ENCODE data around the gene STK32B. TPM values are rescaled to one million over a fixed set of nuclear protein-coding genes. Genes with fewer than 3 reads are reported as not detected.

STK32B gene
- total and polyA plus RNA-seq, 11 donors = 0.08 to 2.0 (median 0.25) TPM

GRCh38 chr4:5192678-5193077, 141.4 kb downstream of the STK32B start:
- intact Hi-C loops (cut with DNase I) = no loop called here
- H3K4me1 ChIP-seq = no peaks in the 10 kb centered on the region
- no peaks in the 10 kb centered on the region for H3K9me3 ChIP-seq
- peaks cover 0 to under 1% (median 0%) of the 10 kb centered on the region in 9 donors for H3K27me3 ChIP-seq
- H3K4me3 ChIP-seq = no peak overlapping the region
- ATAC-seq (no peak), DNase-seq (no peak)
- TF ChIP-seq, protein P1, sequence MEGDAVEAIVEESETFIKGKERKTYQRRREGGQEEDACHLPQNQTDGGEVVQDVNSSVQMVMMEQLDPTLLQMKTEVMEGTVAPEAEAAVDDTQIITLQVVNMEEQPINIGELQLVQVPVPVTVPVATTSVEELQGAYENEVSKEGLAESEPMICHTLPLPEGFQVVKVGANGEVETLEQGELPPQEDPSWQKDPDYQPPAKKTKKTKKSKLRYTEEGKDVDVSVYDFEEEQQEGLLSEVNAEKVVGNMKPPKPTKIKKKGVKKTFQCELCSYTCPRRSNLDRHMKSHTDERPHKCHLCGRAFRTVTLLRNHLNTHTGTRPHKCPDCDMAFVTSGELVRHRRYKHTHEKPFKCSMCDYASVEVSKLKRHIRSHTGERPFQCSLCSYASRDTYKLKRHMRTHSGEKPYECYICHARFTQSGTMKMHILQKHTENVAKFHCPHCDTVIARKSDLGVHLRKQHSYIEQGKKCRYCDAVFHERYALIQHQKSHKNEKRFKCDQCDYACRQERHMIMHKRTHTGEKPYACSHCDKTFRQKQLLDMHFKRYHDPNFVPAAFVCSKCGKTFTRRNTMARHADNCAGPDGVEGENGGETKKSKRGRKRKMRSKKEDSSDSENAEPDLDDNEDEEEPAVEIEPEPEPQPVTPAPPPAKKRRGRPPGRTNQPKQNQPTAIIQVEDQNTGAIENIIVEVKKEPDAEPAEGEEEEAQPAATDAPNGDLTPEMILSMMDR (IDR thresholded peaks at IDR 0.05) = no peak
- TF ChIP-seq POLR2A (IDR thresholded peaks at IDR 0.05) = no peak
- WGBS, 4 donors = 80 to 87% (median 81%) methylated on average over 12 of the region's 12 CpGs
- no peak overlapping the region for H3K27ac ChIP-seq
- no peaks in the 10 kb centered on the region for H3K36me3 ChIP-seq

GRCh38 chr4:5198656-5199541, 147.6 kb downstream of the STK32B start:
- TF ChIP-seq POLR2A (IDR thresholded peaks at IDR 0.05) = no peak
- TF ChIP-seq, protein P1 (IDR thresholded peaks at IDR 0.05) = no peak
- DNase-seq (no peak), ATAC-seq (no peak)
- Histone ChIP-seq H3K27me3 (no peaks in the 10 kb centered on the region), H3K4me3 (no peak overlapping the region), H3K4me1 (no peaks in the 10 kb centered on the region), H3K9me3 (no peaks in the 10 kb centered on the region), H3K36me3 (no peaks in the 10 kb centered on the region), H3K27ac (no peak overlapping the region)
- 71 to 77% (median 75%) methylated on average over 7 of the region's 7 CpGs for WGBS, 4 donors
- intact Hi-C loops (cut with DNase I) = no loop called here

DNA sequence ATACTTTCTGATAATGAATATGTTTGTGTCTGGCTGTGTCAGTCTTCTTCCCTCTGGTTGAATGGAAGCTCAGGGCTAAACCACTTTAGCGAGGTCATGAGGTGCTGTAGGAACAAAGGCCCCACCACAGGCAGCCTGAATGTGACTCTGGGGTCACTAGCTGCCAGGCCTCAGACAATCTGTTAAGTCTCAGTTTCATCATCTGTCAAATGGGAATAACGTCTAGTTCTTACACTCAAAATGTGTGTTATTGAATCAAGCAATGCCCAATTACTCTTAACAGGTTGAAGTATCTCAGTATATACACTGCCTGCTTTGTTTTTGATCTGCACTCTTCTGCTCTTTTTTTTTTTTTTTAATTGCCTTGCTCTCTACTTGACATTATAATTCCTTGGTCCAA, 148.6 kb downstream of the STK32B start:
- 46 to 61% (median 54%) methylated on average over 2 of the region's 2 CpGs for WGBS, 4 donors
- no peak overlapping the region for H3K4me3 ChIP-seq

DNA sequence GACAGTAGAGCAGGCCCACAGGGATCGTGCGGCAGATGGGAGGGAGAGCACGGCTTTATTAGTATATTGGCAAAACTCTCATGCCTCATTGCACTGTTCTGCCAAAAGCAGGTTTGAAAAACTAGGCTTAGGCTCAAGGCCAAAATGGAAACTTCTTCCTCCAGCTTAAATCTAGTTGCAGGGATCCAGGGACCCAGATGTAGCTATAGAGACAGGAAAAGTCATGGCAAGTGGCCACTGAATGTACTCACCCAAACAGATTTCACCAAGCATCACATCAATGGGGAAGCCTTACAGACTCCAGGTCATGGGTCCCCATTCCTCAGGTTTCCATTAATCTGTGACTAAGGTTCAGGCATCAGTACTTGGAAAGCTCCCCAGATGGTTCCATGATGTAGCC, 149.2 kb downstream of the STK32B start:
- intact Hi-C loops (cut with DNase I) = no loop called here
- H3K27ac ChIP-seq = no peak overlapping the region
- no peaks in the 10 kb centered on the region for H3K9me3 ChIP-seq
- DNase-seq = no peak
- no peak overlapping the region for H3K4me3 ChIP-seq
- no peaks in the 10 kb centered on the region for H3K36me3 ChIP-seq
- no peak for ATAC-seq
- H3K27me3 ChIP-seq = no peaks in the 10 kb centered on the region
- H3K4me1 ChIP-seq = no peaks in the 10 kb centered on the region
- TF ChIP-seq, protein P1 (IDR thresholded peaks at IDR 0.05) = no peak
- TF ChIP-seq POLR2A (IDR thresholded peaks at IDR 0.05) = no peak
- WGBS, 4 donors = 65 to 83% (median 72%) methylated on average over 3 of the region's 3 CpGs

More for the DNA sequence above, 148.6 kb downstream of the STK32B start:
- intact Hi-C loops (cut with DNase I) = no loop called here
- no peaks in the 10 kb centered on the region for H3K4me1 ChIP-seq
- H3K36me3 ChIP-seq = no peaks in the 10 kb centered on the region
- H3K27ac ChIP-seq = no peak overlapping the region
- ATAC-seq = no peak
- no peaks in the 10 kb centered on the region for H3K27me3 ChIP-seq
- no peak for DNase-seq
- TF ChIP-seq, protein P1 (IDR thresholded peaks at IDR 0.05) = no peak
- TF ChIP-seq POLR2A (IDR thresholded peaks at IDR 0.05) = no peak
- no peaks in the 10 kb centered on the region for H3K9me3 ChIP-seq

All from heart left ventricle (tissue), 16 donors.